Measurements from ENCODE around the gene CFAP43.

CFAP43 gene

DNA sequence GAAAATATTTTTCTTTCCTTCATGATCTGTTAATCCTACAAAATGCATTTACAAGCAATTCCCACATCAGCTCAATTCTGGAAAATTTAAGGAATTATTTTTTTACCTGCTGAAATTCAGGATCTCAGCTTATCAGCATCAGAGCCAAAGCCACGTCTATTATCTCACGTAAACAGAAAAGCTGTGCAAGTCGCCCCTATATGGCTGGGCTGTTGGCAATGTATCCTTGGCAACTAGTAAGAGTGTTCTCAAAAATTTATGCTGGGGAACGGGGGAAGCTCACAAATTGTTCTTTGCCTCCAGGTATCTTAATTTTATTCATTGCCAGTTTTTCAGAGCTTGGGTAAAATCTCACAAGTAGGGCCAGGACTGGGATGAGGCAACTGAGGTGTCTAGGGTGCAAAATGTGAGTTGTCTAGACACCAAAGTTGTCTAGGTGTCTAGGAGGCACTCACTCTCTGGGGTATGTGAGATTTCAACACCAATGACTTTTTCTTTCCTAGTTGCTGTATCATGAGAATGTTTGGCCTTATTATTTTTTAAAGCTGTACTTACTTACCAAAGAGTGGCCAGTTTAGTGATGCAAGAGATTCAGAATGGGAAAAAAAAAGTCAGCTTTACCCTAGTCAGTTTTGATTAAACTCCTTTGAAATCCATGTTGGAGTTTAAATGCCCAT, 41.9 kb upstream of the CFAP43 start:
- no peak overlapping the region for H3K27ac ChIP-seq
- TF ChIP-seq CTCF (conservative IDR thresholded peaks at IDR 0.05) (no peak), ZFX (IDR thresholded peaks at IDR 0.05) (no peak)

DNA sequence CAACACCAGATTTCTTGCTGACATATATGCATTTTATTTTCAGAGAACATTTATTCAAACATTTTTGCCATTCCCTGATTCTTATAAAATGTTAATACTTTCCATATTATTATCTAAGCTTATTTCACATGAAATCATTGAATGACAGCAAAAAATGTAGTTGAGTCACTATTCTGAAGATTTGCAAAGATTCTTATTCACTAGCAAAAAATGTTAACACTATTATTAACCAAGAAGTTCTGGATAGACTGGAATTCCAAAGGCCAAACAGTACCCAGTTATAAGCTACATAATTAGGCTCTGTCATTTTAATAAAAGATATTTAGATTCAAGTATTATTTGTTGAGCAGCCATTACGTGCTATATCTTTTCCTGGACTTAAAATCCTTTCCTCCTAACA, 41.1 kb upstream of the CFAP43 start:
- H3K27ac ChIP-seq, result no peak overlapping the region
- TF ChIP-seq ZFX (IDR thresholded peaks at IDR 0.05), result no peak
- no peak for TF ChIP-seq CTCF (conservative IDR thresholded peaks at IDR 0.05)

DNA sequence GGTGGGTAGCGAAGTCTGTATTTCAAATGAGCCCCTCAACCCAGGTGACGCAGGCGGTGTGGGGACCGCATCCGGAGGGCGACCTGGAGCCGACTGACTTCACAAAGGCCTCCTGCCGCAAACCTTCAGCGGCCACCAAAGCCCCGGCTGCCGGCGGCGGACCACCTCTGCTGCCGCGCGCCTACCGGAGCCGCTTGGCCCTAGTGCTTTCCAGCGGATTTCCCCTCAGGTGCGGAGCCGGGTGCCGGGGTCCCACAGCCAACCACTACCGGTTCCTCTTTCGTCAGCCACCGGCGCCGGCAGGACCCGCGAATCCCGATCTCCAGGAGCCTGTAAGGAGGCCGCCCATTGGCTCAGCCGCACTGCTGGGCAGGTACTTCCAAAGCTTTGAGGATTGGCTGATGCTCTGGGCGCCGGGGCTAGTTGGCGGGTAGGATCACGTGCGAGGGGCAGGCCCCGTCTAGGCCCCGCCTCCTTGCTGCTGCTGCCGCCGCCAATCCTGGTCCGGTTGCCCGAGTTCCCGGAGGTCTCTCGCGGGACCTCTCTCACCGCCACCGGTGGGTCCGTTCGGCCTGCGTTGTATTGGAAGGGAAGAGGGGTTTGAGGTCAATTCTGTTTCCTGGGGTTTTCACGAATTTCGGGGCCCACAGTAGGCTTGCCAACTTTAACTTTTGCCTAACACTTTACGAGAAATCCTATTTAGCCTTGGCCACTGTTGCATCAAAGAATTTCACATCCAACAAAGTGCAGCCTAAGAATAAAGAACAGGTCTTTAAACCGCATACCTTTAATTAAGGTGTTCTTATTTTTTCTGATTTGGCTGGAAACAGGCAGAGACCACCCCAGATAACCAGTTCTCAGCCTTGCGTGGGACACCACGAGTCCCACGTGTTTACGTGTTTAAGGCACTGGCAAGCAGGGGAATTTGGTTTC, 36.8 kb upstream of the CFAP43 start, which contains the start of gene GSTO2:
GSTO2 (plus strand) TSS at position 472 of the 933 bp plus-strand sequence. CDS start 5,732 bp downstream, outside the sequence.
- TF ChIP-seq CTCF (conservative IDR thresholded peaks at IDR 0.05) (no peak), ZFX (IDR thresholded peaks at IDR 0.05) (peak; percentile 34; the same call in 1 of the 2 replicates)
- H3K27ac ChIP-seq, result peak within 1 kb of the TSS; percentile 81

GRCh38 chr10:104268405-104268712, 36.2 kb upstream of the CFAP43 start:
- peak overlapping the region; percentile 81 for H3K27ac ChIP-seq
- no peak for TF ChIP-seq CTCF (conservative IDR thresholded peaks at IDR 0.05)

DNA sequence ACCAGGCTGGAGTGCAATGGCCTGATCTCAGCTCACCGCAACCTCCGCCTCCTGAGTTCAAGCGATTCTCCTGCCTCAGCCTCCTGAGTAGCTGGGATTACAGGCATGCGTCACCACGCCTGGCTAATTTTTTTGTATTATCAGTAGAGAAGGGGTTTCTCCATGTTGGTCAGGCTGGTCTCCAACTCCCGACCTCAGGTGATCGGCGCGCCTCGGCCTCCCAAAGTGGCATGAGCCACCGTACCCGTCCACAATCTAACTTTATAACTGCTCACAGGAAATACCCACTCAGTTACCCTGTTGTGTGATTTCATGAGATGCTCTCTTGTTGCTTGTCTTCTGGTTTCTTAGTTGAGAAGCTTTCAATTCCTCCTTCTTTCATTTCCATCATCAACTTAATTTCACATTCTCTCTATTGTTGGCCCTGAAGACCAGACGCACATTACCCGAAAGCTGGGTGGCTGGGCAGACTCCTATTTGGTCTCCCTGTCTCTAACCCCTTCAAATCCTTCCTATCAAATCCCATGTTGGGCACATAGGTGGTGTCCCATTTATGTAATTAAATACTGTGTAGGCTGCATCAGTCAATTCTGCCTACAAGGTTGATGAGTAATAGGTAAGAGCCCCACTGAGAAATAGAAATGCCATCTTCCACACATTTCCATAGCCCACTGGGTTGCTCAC, 35.7 kb upstream of the CFAP43 start:
- H3K27ac ChIP-seq, result peak overlapping the region; percentile 81
- TF ChIP-seq ZFX (IDR thresholded peaks at IDR 0.05), result no peak
- no peak for TF ChIP-seq CTCF (conservative IDR thresholded peaks at IDR 0.05)

DNA sequence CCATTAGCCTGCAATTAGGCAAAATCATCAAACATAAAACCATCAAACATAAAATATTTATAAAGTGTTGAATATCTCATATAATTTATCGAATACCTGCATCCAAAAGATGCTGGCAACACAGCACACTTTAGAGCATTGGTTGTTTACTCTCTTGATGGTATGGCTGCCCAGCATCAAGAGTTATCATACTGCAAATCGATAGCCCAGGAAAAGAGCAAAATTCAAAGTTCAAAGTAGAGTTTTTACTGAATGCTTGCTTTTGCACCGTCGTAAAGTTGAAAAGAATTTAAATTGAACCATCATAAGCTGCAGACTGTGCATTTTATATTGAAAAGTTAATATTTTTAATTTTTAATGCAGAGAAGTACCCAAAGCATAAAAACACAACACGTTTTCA, 32.6 kb upstream of the CFAP43 start:
- TF ChIP-seq ZFX (IDR thresholded peaks at IDR 0.05), result no peak
- TF ChIP-seq CTCF (conservative IDR thresholded peaks at IDR 0.05), result no peak

GRCh38 chr10:104262055-104262454, 29.9 kb upstream of the CFAP43 start:
- TF ChIP-seq CTCF (conservative IDR thresholded peaks at IDR 0.05) (no peak), ZFX (IDR thresholded peaks at IDR 0.05) (no peak)
- no peak overlapping the region for H3K27ac ChIP-seq

More for the DNA sequence above, 32.6 kb upstream of the CFAP43 start:
- no peak overlapping the region for H3K27ac ChIP-seq

Measured in C4-2B (cell line).